Liver (tissue), 9 donors: ENCODE measurements around the gene PRCC. TPM values are rescaled to one million over a fixed set of nuclear protein-coding genes. Genes with fewer than 3 reads are reported as not detected.

ENCODE experiments used
- DNase-seq: peaks from one replicate; pipeline ENCODE4 v3.0.0-alpha.2; 2017; ENCODE audit warnings: low spot score
- H3K27ac ChIP-seq, 2 donors: one replicate each; pipeline ENCODE4 v1.7.0; 2013; ENCODE audit warnings: inconsistent platforms in 2 of 2, low read length in 2 of 2, control low read depth in 1 of 2, low read depth in 1 of 2, mild to moderate bottlenecking in 1 of 2
- H3K27me3 ChIP-seq, 4 donors: one replicate each; pipeline versions ENCODE4 v1.6.1 to v1.7.0; 2013; ENCODE audit warnings: low read length in 3 of 4, inconsistent platforms in 1 of 4, mild to moderate bottlenecking in 1 of 4, moderate library complexity in 1 of 4; ENCODE audit not compliant: control insufficient read depth in 4 of 4, insufficient read depth in 4 of 4
- H3K36me3 ChIP-seq, 4 donors: one replicate each; pipeline versions ENCODE4 v1.6.1 to v1.7.0; 2013; ENCODE audit warnings: low read length in 3 of 4, mild to moderate bottlenecking in 3 of 4, low read depth in 1 of 4, moderate library complexity in 1 of 4; ENCODE audit not compliant: control insufficient read depth in 4 of 4, insufficient read depth in 3 of 4
- H3K4me1 ChIP-seq, 4 donors: one replicate each; pipeline versions ENCODE4 v1.6.1 to v1.7.0; 2013; ENCODE audit warnings: low read length in 3 of 4, mild to moderate bottlenecking in 3 of 4, moderate library complexity in 1 of 4; ENCODE audit not compliant: control insufficient read depth in 4 of 4, insufficient read depth in 4 of 4
- H3K4me3 ChIP-seq, 3 donors: one replicate each; pipeline versions ENCODE4 v1.6.1 to v1.7.0; 2013; ENCODE audit warnings: low read length in 3 of 3, control low read depth in 1 of 3, low read depth in 1 of 3, mild to moderate bottlenecking in 1 of 3
- H3K9ac ChIP-seq, 2 donors: one replicate each; pipeline ENCODE4 v1.7.0; 2013; ENCODE audit warnings: low read length in 2 of 2, mild to moderate bottlenecking in 2 of 2, moderate library complexity in 2 of 2, control low read depth in 1 of 2, low read depth in 1 of 2
- H3K9me3 ChIP-seq, 4 donors: one replicate each; pipeline versions ENCODE4 v1.6.1 to v1.7.0; 2013; ENCODE audit warnings: low read length in 3 of 4; ENCODE audit not compliant: control insufficient read depth in 4 of 4
- ATF3 ChIP-seq: IDR thresholded peaks from 2 replicates; pipeline ENCODE4 v1.6.1; 2016; ENCODE audit warnings: antibody characterized with exemption
- EGR1 ChIP-seq, 2 donors: IDR thresholded peaks; 2 replicates each; pipeline ENCODE4 v1.6.1; 2016 to 2018; ENCODE audit warnings: antibody characterized with exemption in 2 of 2, low read depth in 2 of 2
- FOXA1 ChIP-seq: IDR thresholded peaks from 2 replicates; pipeline ENCODE4 v1.6.1; 2016; ENCODE audit warnings: antibody characterized with exemption
- FOXA2 ChIP-seq: IDR thresholded peaks from 2 replicates; pipeline ENCODE4 v1.6.1; 2016; ENCODE audit warnings: antibody characterized with exemption
- GABPA ChIP-seq, 2 donors: IDR thresholded peaks in 1 of 2; conservative IDR thresholded peaks in 1 of 2; 2 replicates each; pipeline ENCODE4 v1.6.1; 2016; ENCODE audit warnings: antibody characterized with exemption in 2 of 2, mild to moderate bottlenecking in 1 of 2, moderate library complexity in 1 of 2
- HNF4A ChIP-seq, 2 donors: conservative IDR thresholded peaks; 2 replicates each; pipeline ENCODE4 v1.6.1; 2016; ENCODE audit warnings: antibody characterized with exemption in 2 of 2, mild to moderate bottlenecking in 2 of 2
- HNF4G ChIP-seq: IDR thresholded peaks from 2 replicates; pipeline ENCODE4 v1.6.1; 2016; ENCODE audit warnings: antibody characterized with exemption
- NR2F2 ChIP-seq: IDR thresholded peaks from 2 replicates; pipeline ENCODE4 v1.6.1; 2016; ENCODE audit warnings: antibody characterized with exemption
- RAD21 ChIP-seq, 2 donors: IDR thresholded peaks; 2 replicates each; pipeline ENCODE4 v1.6.1; 2016; ENCODE audit warnings: antibody characterized with exemption in 2 of 2, mild to moderate bottlenecking in 2 of 2
- REST ChIP-seq: IDR thresholded peaks from 2 replicates; pipeline ENCODE4 v1.6.1; 2016; ENCODE audit warnings: antibody characterized with exemption, mild to moderate bottlenecking
- RXRA ChIP-seq, 2 donors: IDR thresholded peaks; 2 replicates each; pipeline ENCODE4 v1.6.1; 2017 to 2018; ENCODE audit warnings: antibody characterized with exemption in 2 of 2, mild to moderate bottlenecking in 1 of 2
- SP1 ChIP-seq: IDR thresholded peaks from 2 replicates; pipeline ENCODE4 v1.6.1; 2018; ENCODE audit warnings: antibody characterized with exemption, mild to moderate bottlenecking
- TAF1 ChIP-seq: conservative IDR thresholded peaks from 2 replicates; pipeline ENCODE4 v1.6.1; 2016; ENCODE audit warnings: antibody characterized with exemption, mild to moderate bottlenecking
- YY1 ChIP-seq: IDR thresholded peaks from 2 replicates; pipeline ENCODE4 v1.6.1; 2016; ENCODE audit warnings: antibody characterized with exemption, mild to moderate bottlenecking
- ZBTB33 ChIP-seq: IDR thresholded peaks from 2 replicates; pipeline ENCODE4 v1.6.1; 2016; ENCODE audit warnings: antibody characterized with exemption
- WGBS: extraction: QIAGEN DNeasy Blood & Tissue Kit; methylation state at CpG from one replicate; pipeline ENCODE4 v1.1.7; 2013; 5-methylcytosine and 5-hydroxymethylcytosine counted together
- polyA plus RNA-seq, 2 donors: library from polyadenylated mRNA; stranded (reverse) in 1 of 2; unstranded in 1 of 2; fragments of 200-250 nt in 1 of 2; fragments of >200 nt in 1 of 2; fragmentation: Nextera tagmentation in 1 of 2; extraction: Ambion mirVana in 1 of 2; gene quantifications; one replicate each; pipeline versions ENCODE4 v1.2.1 to v1.2.3, GENCODE V29; 2013 to 2015
- total RNA-seq, 2 donors: library from RNA; depleted of rRNA; stranded (reverse); fragments of >200 nt; gene quantifications; one replicate each; pipeline ENCODE4 v1.2.3, GENCODE V29; 2014
- TF ChIP-seq, protein P1 (sequence below): fragments of 150-350 bp; IDR thresholded peaks from 2 replicates; pipeline ENCODE4 v1.5.1; 2017; ENCODE audit warnings: improper control_type of control experiment, low read depth, low read length; ENCODE audit not compliant: missing input control
- TF ChIP-seq, protein P2 (sequence below): IDR thresholded peaks from 2 replicates; pipeline ENCODE4 v1.6.1; 2016; ENCODE audit warnings: antibody characterized with exemption
- donor health status: healthy.
- donor health status: healthy.
- donor health status: healthy.
- donor health status: healthy.
- donor health status: healthy.

The PRCC gene
- total and polyA plus RNA-seq, 4 donors = 8.8 to 19.3 (median 14.3) TPM

DNA sequence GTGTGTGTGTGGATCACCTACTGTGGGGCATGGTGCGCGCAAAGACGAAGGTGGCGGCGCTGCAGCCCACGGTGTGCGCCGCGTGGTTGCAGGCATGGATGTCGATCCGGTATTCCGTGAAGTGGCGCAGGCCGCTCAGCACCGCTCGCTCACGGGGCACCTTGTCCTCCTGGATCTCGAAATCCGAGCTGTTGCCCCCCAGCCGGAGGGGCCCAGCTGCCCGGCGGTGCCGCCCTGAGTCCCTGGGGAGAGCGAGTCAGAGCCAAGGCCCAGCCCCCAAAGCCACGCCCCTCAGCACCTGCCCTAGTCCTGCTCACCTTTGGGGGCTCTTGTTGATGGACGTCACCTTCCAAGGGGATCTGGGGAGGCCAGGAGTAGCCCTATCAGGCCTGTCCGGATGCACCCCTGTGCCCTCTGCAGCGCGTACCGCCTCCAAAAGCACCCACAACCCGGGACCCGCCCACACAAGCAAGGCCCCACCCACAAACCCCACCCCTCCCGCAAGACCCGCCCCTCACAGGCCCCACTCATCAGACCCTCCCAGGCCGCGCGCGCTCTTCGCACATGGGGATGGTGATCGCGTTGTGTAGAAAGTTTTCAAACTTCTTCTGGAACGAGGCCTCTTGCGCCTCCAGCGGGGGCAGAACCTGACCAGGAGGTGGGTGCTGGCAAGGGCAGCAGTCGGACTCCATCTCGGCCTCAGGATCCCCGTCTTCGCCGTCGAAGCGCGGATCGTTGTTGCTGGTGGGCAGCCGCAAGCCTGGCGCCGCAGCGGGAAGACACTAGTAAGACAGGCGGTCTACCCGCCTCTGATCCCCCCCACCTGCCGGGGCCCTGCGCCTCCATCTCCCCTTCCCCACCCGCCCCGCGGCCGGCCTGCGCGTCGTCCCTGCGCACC is 78.0 kb downstream of the PRCC start (continued):
- TF ChIP-seq ZBTB33 (no peak), RAD21 (IDR thresholded peaks at IDR 0.05) (no peak), TAF1 (no peak), NR2F2 (no peak)
- TF ChIP-seq, protein P1, sequence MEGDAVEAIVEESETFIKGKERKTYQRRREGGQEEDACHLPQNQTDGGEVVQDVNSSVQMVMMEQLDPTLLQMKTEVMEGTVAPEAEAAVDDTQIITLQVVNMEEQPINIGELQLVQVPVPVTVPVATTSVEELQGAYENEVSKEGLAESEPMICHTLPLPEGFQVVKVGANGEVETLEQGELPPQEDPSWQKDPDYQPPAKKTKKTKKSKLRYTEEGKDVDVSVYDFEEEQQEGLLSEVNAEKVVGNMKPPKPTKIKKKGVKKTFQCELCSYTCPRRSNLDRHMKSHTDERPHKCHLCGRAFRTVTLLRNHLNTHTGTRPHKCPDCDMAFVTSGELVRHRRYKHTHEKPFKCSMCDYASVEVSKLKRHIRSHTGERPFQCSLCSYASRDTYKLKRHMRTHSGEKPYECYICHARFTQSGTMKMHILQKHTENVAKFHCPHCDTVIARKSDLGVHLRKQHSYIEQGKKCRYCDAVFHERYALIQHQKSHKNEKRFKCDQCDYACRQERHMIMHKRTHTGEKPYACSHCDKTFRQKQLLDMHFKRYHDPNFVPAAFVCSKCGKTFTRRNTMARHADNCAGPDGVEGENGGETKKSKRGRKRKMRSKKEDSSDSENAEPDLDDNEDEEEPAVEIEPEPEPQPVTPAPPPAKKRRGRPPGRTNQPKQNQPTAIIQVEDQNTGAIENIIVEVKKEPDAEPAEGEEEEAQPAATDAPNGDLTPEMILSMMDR = no peak

DNA sequence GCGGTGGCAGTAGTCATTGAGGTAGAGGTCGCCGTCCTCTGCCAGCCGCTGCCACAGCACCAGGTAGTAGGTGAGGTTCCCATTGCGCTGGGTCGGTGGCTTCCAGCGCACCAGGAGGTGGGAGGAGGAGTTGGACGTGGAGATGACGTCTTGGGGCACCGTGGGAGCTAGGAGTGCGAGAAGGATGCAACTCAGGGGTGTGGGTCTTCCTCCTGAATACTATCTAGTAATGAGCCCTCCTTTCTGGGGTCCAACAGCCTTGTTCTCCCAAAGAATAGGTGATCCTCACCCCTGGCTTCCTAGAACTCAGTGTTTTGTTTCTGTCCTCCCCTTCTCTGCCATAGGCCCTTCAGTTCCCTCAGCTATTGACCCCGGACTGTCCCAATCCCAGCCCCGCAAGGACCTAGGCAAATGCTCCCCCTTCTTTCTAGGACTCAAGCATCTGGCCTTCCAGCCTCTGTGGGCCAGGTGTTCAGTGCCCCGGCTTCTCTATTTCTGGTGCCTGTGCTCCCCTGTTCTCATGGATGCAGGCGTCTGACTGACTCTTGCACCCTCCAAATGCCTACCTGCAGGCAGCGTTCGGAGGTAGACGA is 78.7 kb downstream of the PRCC start:
- WGBS = 45% methylated on average over 18 of the region's 18 CpGs
- Histone ChIP-seq H3K36me3 (no peaks in the 10 kb centered on the region), H3K27ac (no peak overlapping the region), H3K4me1 (peaks cover 0 to 6% (median 4%) of the 10 kb centered on the region in 4 donors), H3K9me3 (no peaks in the 10 kb centered on the region), H3K4me3 (no peak overlapping the region), H3K9ac (no peak overlapping the region), H3K27me3 (peaks cover 0 to 9% (median 5%) of the 10 kb centered on the region in 4 donors)
- no peak for DNase-seq
- no peak for TF ChIP-seq RXRA (IDR thresholded peaks at IDR 0.05)
- TF ChIP-seq TAF1 = no peak
- no peak for TF ChIP-seq ZBTB33
- TF ChIP-seq ATF3 = no peak
- TF ChIP-seq EGR1 (IDR thresholded peaks at IDR 0.05; ENCODE audit: low read depth in 2 of 2) = no peak
- no peak for TF ChIP-seq HNF4A (conservative IDR thresholded peaks at IDR 0.05)
- TF ChIP-seq SP1 = no peak
- no peak for TF ChIP-seq FOXA2
- TF ChIP-seq FOXA1 = no peak
- no peak for TF ChIP-seq NR2F2
- TF ChIP-seq, protein P1 = no peak
- TF ChIP-seq HNF4G = no peak
- TF ChIP-seq, protein P2, sequence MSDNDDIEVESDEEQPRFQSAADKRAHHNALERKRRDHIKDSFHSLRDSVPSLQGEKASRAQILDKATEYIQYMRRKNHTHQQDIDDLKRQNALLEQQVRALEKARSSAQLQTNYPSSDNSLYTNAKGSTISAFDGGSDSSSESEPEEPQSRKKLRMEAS = no peak
- no peak for TF ChIP-seq REST
- TF ChIP-seq GABPA (IDR thresholded peaks at IDR 0.05 in 1 of 2, conservative IDR thresholded peaks at IDR 0.05 in 1 of 2) = no peak
- TF ChIP-seq YY1 = no peak
